Activated CD4-positive, alpha-beta T cell treated with anti-CD3 and anti-CD28 coated beads, Interleukin-2, amount 10 ng/mL, durations not matched to agents 24 days and 14 days (primary cell): ENCODE measurements around the gene GARNL3. TPM values are rescaled to one million over a fixed set of nuclear protein-coding genes. Genes with fewer than 3 reads are reported as not detected.

Source experiments
- DNase-seq: peaks from one replicate; pipeline ENCODE4 v3.0.0; 2022
- H3K27ac Mint-ChIP-seq: one replicate; pipeline ENCODE4 v1.8.0; 2022; ENCODE audit warnings: mild to moderate bottlenecking, mixed read lengths
- H3K27me3 Mint-ChIP-seq: one replicate; pipeline ENCODE4 v1.8.0; 2022; ENCODE audit warnings: mixed read lengths
- H3K36me3 Mint-ChIP-seq: one replicate; pipeline ENCODE4 v1.8.0; 2022; ENCODE audit warnings: low read depth, mild to moderate bottlenecking, mixed read lengths
- H3K4me1 Mint-ChIP-seq: one replicate; pipeline ENCODE4 v1.8.0; 2021; ENCODE audit warnings: mixed read lengths
- H3K4me3 Mint-ChIP-seq: one replicate; pipeline ENCODE4 v1.8.0; 2022; ENCODE audit warnings: mild to moderate bottlenecking, moderate library complexity, mixed read lengths
- H3K9me3 Mint-ChIP-seq: one replicate; pipeline ENCODE4 v1.8.0; 2021; ENCODE audit warnings: mixed read lengths
- intact Hi-C: fragments of 100-400 bp; cut with micrococcal nuclease; formaldehyde crosslinking; loops from one replicate; pipeline ENCODE4 v1.15.1; 2023
- total RNA-seq: library from RNA; stranded (reverse); gene quantifications from 2 replicates; pipeline ENCODE4 v1.2.3, GENCODE V29; 2022

GARNL3 gene
- total RNA-seq, 1 donor from 2014 or later, result 3.3 TPM

GRCh38 chr9:127423934-127424675 lies 159.5 kb downstream of the GARNL3 start, which contains the start of gene ZNF79:
Gene ZNF79, plus strand, starts transcription at chr9:127424382. Its CDS starts 406 bp downstream, at chr9:127424788.
- Mint-ChIP-seq H3K4me1 (peaks cover 43% of the 10 kb centered on the region), H3K27ac (peak within 1 kb of the TSS; percentile 94), H3K27me3 (no peaks in the 10 kb centered on the region), H3K36me3 (peaks cover 31% of the 10 kb centered on the region), H3K4me3 (peak within 1 kb of the TSS; percentile 99), H3K9me3 (no peaks in the 10 kb centered on the region)
- intact Hi-C loops, result loop anchor here (1.0 to 2.0 kb wide), 2 partner anchors 27 kb away; partner anchors contain the start of genes LRSAM1, RPL12 and SLC2A8
- DNase-seq, result peak; percentile 98

GRCh38 chr9:127424676-127424999 lies 160.1 kb downstream of the GARNL3 start:
- Mint-ChIP-seq H3K36me3 (peaks cover 36% of the 10 kb centered on the region), H3K27me3 (no peaks in the 10 kb centered on the region), H3K9me3 (no peaks in the 10 kb centered on the region), H3K27ac (peak overlapping the region; percentile 94), H3K4me3 (peak overlapping the region; percentile 99), H3K4me1 (peaks cover 43% of the 10 kb centered on the region)
- no peak for DNase-seq
- intact Hi-C loops, result loop anchor here (1.0 to 2.0 kb wide), 2 partner anchors 27 to 28 kb away; partner anchors contain the start of genes LRSAM1, RPL12 and SLC2A8

GRCh38 chr9:127426756-127427155 lies 162.2 kb downstream of the GARNL3 start:
- Mint-ChIP-seq H3K27ac (peak overlapping the region; percentile 94), H3K4me1 (peaks cover 49% of the 10 kb centered on the region), H3K36me3 (peaks cover 53% of the 10 kb centered on the region)

GRCh38 chr9:127428348-127428747 lies 163.8 kb downstream of the GARNL3 start:
- no peaks in the 10 kb centered on the region for H3K9me3 Mint-ChIP-seq
- H3K4me1 Mint-ChIP-seq, result peaks cover 42% of the 10 kb centered on the region
- no peaks in the 10 kb centered on the region for H3K27me3 Mint-ChIP-seq
- H3K27ac Mint-ChIP-seq, result peak overlapping the region; percentile 72
- intact Hi-C loops, result loop anchor here (5.0 kb wide), 1 partner anchor 349 kb away; the partner anchor contains the start of gene SH2D3C
- no peak for DNase-seq
- peak overlapping the region; percentile 48 for H3K4me3 Mint-ChIP-seq
- peaks cover 60% of the 10 kb centered on the region for H3K36me3 Mint-ChIP-seq

More at GRCh38 chr9:127426756-127427155, 162.2 kb downstream of the GARNL3 start:
- H3K27me3 Mint-ChIP-seq, result no peaks in the 10 kb centered on the region
- no peaks in the 10 kb centered on the region for H3K9me3 Mint-ChIP-seq
- intact Hi-C loops, result loop anchor here (1.0 to 5.0 kb wide), 2 partner anchors 38 to 351 kb away; partner anchors contain the start of gene SH2D3C
- peak overlapping the region; percentile 99 for H3K4me3 Mint-ChIP-seq
- DNase-seq, result peak; percentile 81

GRCh38 chr9:127430415-127430814 lies 165.8 kb downstream of the GARNL3 start:
- H3K4me3 Mint-ChIP-seq, result no peak overlapping the region
- intact Hi-C loops, result no loop called here
- H3K27ac Mint-ChIP-seq, result no peak overlapping the region
- no peak for DNase-seq
- H3K36me3 Mint-ChIP-seq, result peaks cover 71% of the 10 kb centered on the region
- peaks cover 39% of the 10 kb centered on the region for H3K4me1 Mint-ChIP-seq
- H3K27me3 Mint-ChIP-seq, result no peaks in the 10 kb centered on the region
- no peaks in the 10 kb centered on the region for H3K9me3 Mint-ChIP-seq

GRCh38 chr9:127437497-127438264 lies 173.1 kb downstream of the GARNL3 start:
- no peak for DNase-seq
- Mint-ChIP-seq H3K4me1 (peaks cover 12% of the 10 kb centered on the region), H3K27me3 (no peaks in the 10 kb centered on the region), H3K4me3 (no peak overlapping the region), H3K27ac (no peak overlapping the region), H3K36me3 (peaks cover 88% of the 10 kb centered on the region), H3K9me3 (no peaks in the 10 kb centered on the region)
- intact Hi-C loops, result no loop called here

GRCh38 chr9:127438394-127438793 lies 173.8 kb downstream of the GARNL3 start:
- intact Hi-C loops, result no loop called here
- Mint-ChIP-seq H3K4me1 (peaks cover 12% of the 10 kb centered on the region), H3K9me3 (no peaks in the 10 kb centered on the region), H3K36me3 (peaks cover 90% of the 10 kb centered on the region), H3K27ac (peak overlapping the region; percentile 14), H3K27me3 (no peaks in the 10 kb centered on the region), H3K4me3 (no peak overlapping the region)
- no peak for DNase-seq

Other genes starting within 250 kb of the GARNL3 start
- gene ANGPTL2, start 142.1 kb upstream of the GARNL3 start, total RNA-seq, result not detected in 2 replicates
- gene SLC2A8, start 132.4 kb downstream of the GARNL3 start, total RNA-seq, result 3.9 and 5.8 TPM in 2 replicates
- gene ZNF79, start 159.6 kb downstream of the GARNL3 start, total RNA-seq, result 17.2 and 17.3 TPM in 2 replicates
- gene RPL12, start 186.6 kb downstream of the GARNL3 start, total RNA-seq, result 1,245 and 1,252 TPM in 2 replicates
- 24.6 and 26.4 TPM in 2 replicates for gene LRSAM1, start 186.7 kb downstream of the GARNL3 start, total RNA-seq